GM12878 (cell line): ENCODE measurements around the gene PPM1D. TPM values are rescaled to one million over a fixed set of nuclear protein-coding genes. Genes with fewer than 3 reads are reported as not detected.
A peak's percentile ranks its signal among the peaks of the same experiment; 100 is the strongest.

ENCODE experiments used
- ATAC-seq: fragments of 200-7000 bp; cut with Tn5 transposase; 3 replicates; pipeline ENCODE4 v1.9.1; 2020; ENCODE audit warnings: mild to moderate bottlenecking, moderate library complexity
- BruUV-seq: library from RNA; stranded (reverse); fragments of 400-500 nt; replicated peaks from 2 replicates; lab custom pipeline; 2021; lab: Mats Ljungman, UMichigan
- CTCF ChIA-PET: fragments of 300-600 bp; sonication (Branson Sonifier 250); formaldehyde crosslinking; extraction: SDS; loops from one replicate; lab custom pipeline; 2021; ENCODE audit warnings: inconsistent platforms; lab: Yijun Ruan, JAX
- POLR2A ChIA-PET: fragments of 350-600 bp; formaldehyde crosslinking; extraction: SDS; loops from one replicate; lab custom pipeline; 2021; ENCODE audit warnings: inconsistent platforms; lab: Charles Lee
- RAD21 ChIA-PET: fragments of 300-600 bp; sonication (Branson Sonifier 250); formaldehyde crosslinking; loops from one replicate; lab custom pipeline; 2023; ENCODE audit warnings: antibody characterized with exemption; ENCODE audit not compliant: unreplicated experiment; lab: Charles Lee
- SMC1A ChIA-PET: fragments of 300-600 bp; sonication (Branson Sonifier 250); formaldehyde crosslinking; loops from one replicate; lab custom pipeline; 2023; ENCODE audit not compliant: unreplicated experiment, uncharacterized antibody; lab: Charles Lee
- DNase-seq: peaks from one replicate; pipeline ENCODE4 v3.0.0-alpha.2; 2011; ENCODE audit warnings: low read depth, low spot score
- FAIRE-seq: peaks from 3 replicates; lab custom pipeline; 2011; peaks lifted over from hg19 to GRCh38; lab: Jason Lieb, UNC
- H2AFZ ChIP-seq: 2 replicates; pipeline ENCODE4 v1.6.0; 2011; ENCODE audit warnings: low read depth, low read length, control low read depth; ENCODE audit not compliant: control insufficient read depth
- H3K27ac ChIP-seq: 2 replicates; pipeline ENCODE4 v1.5.1; 2011; ENCODE audit warnings: control low read depth; ENCODE audit not compliant: control insufficient read depth, insufficient read depth
- H3K27me3 ChIP-seq, 2 experiments: replicated peaks in 1 of 2; 2 replicates each; pipeline versions ENCODE4 v1.6.0 to v1.6.1; 2011; ENCODE audit warnings: low read length in 1 of 2; ENCODE audit not compliant: control insufficient read depth in 2 of 2, insufficient read depth in 2 of 2
- H3K36me3 ChIP-seq, 2 experiments: 2 replicates each; pipeline ENCODE4 v1.5.1; 2011; ENCODE audit warnings: low read length in 1 of 2; ENCODE audit not compliant: control insufficient read depth in 2 of 2, insufficient read depth in 2 of 2
- H3K4me1 ChIP-seq: 2 replicates; pipeline ENCODE4 v1.6.1; 2011; ENCODE audit warnings: mild to moderate bottlenecking, low read length, moderate library complexity, mixed read lengths; ENCODE audit not compliant: control insufficient read depth, insufficient read depth
- H3K4me2 ChIP-seq: 2 replicates; pipeline ENCODE4 v1.6.0; 2011; ENCODE audit warnings: control low read depth; ENCODE audit not compliant: control insufficient read depth, insufficient read depth
- H3K4me3 ChIP-seq: fragments of 200-600 bp; sonication (generic); 2 replicates; pipeline ENCODE4 v1.5.1; 2016
- H3K79me2 ChIP-seq: 2 replicates; pipeline ENCODE4 v1.6.0; 2011; ENCODE audit warnings: low read length; ENCODE audit not compliant: control insufficient read depth, insufficient read depth
- H3K9ac ChIP-seq: 2 replicates; pipeline ENCODE4 v1.8.0; 2011; ENCODE audit warnings: low read length, control low read depth, mixed read lengths; ENCODE audit not compliant: control insufficient read depth, insufficient read depth
- H3K9me3 ChIP-seq: replicated peaks from 3 replicates; pipeline ENCODE4 v1.5.1; 2011; ENCODE audit warnings: mild to moderate bottlenecking, low read length; ENCODE audit not compliant: control insufficient read depth, insufficient read depth
- H4K20me1 ChIP-seq: 2 replicates; pipeline ENCODE4 v1.6.0; 2011; ENCODE audit not compliant: control insufficient read depth, insufficient read depth
- ATF3 ChIP-seq: IDR thresholded peaks from 2 replicates; pipeline ENCODE4 v1.6.1; 2011; ENCODE audit warnings: low read depth, mild to moderate bottlenecking, low read length, moderate library complexity, borderline replicate concordance; ENCODE audit errors: extremely low read depth
- CREM ChIP-seq: IDR thresholded peaks from 2 replicates; pipeline ENCODE4 v1.6.1; 2014; ENCODE audit warnings: antibody characterized with exemption, low read depth
- E4F1 ChIP-seq: fragments of 450-650 bp; IDR thresholded peaks from 2 replicates; pipeline ENCODE4 v1.6.1; 2018; ENCODE audit warnings: borderline replicate concordance, mild to moderate bottlenecking; ENCODE audit not compliant: partially characterized antibody
- EED ChIP-seq: sonication (generic); IDR thresholded peaks from 2 replicates; pipeline ENCODE4 v1.6.1; 2016; ENCODE audit warnings: antibody characterized with exemption, low read depth
- ETV6 ChIP-seq, 2 experiments: fragments of 450-650 bp in 1 of 2; IDR thresholded peaks in 1 of 2; conservative IDR thresholded peaks in 1 of 2; 2 replicates each; pipeline ENCODE4 v1.6.1; 2014; ENCODE audit warnings: antibody characterized with exemption in 1 of 2, borderline replicate concordance in 1 of 2, low read depth in 1 of 2, mild to moderate bottlenecking in 1 of 2, moderate library complexity in 1 of 2
- MYC ChIP-seq: IDR thresholded peaks from 2 replicates; pipeline ENCODE4 v1.6.1; 2011; ENCODE audit warnings: mild to moderate bottlenecking, low read length, moderate library complexity, inconsistent platforms; ENCODE audit not compliant: insufficient read depth, insufficient replicate concordance, insufficient read length, severe bottlenecking
- NFXL1 ChIP-seq: fragments of 450-650 bp; IDR thresholded peaks from 2 replicates; pipeline ENCODE4 v1.6.1; 2017; ENCODE audit warnings: antibody characterized with exemption, mild to moderate bottlenecking, borderline replicate concordance
- RAD51 ChIP-seq: fragments of 450-650 bp; IDR thresholded peaks from 2 replicates; pipeline ENCODE4 v1.6.1; 2016; ENCODE audit warnings: moderate library complexity, mild to moderate bottlenecking, inconsistent platforms
- SMC3 ChIP-seq: IDR thresholded peaks from 2 replicates; pipeline ENCODE4 v1.6.1; 2011; ENCODE audit warnings: low read length, improper control_type of control experiment, borderline replicate concordance
- TCF3 ChIP-seq: IDR thresholded peaks from 2 replicates; pipeline ENCODE4 v1.6.1; 2012; ENCODE audit warnings: low read depth, mild to moderate bottlenecking, low read length, borderline replicate concordance; ENCODE audit not compliant: insufficient read depth
- YY1 ChIP-seq: IDR thresholded peaks from 2 replicates; pipeline ENCODE4 v1.6.1; 2011; ENCODE audit warnings: low read depth, mild to moderate bottlenecking, low read length
- ZNF207 ChIP-seq: fragments of 450-650 bp; IDR thresholded peaks from 2 replicates; pipeline ENCODE4 v1.6.1; 2014; ENCODE audit warnings: antibody characterized with exemption, mild to moderate bottlenecking, borderline replicate concordance
- WGBS: methylation state at CpG from one replicate; pipeline ENCODE4 v1.1.6; 2016; ENCODE audit warnings: low lambda C conversion rate; ENCODE audit not compliant: insufficient replicate concordance, insufficient coverage; ENCODE audit errors: missing lambda C conversion rate; 5-methylcytosine and 5-hydroxymethylcytosine counted together
- in situ Hi-C: fragments of 300-500 bp; cut with MboI; formaldehyde crosslinking; loops from 9 replicates; pipeline ENCODE4 v1.14.3; 2018; ENCODE audit warnings: mixed read lengths
- intact Hi-C: fragments of 100-400 bp; cut with micrococcal nuclease; formaldehyde crosslinking; loops from one replicate; pipeline ENCODE4 v1.14.2; 2022; ENCODE audit not compliant: unreplicated experiment
- polyA plus RNA-seq, 11 experiments: library from polyadenylated mRNA; depleted of rRNA in 4 of 11; unstranded in 6 of 11; stranded (reverse) in 5 of 11; fragments of >200 nt; fragmentation: Nextera tagmentation in 4 of 11; fragmentation: Illumina TruSeq in 1 of 11; extraction: Ambion mirVana in 4 of 11; extraction: Trizol in 1 of 11; gene quantifications; 1 replicate in 1 of 11; 2 replicates in 10 of 11; pipeline versions ENCODE4 v1.2.1 to v1.2.3, GENCODE V29; 2011 to 2016; ENCODE audit warnings: inconsistent platforms in 2 of 11, missing spikeins in 2 of 11, low read depth in 1 of 11
- total RNA-seq, 4 experiments: library from RNA; depleted of rRNA in 3 of 4; stranded (reverse); fragments of >200 nt in 3 of 4; fragmentation: Illumina TruSeq in 1 of 4; extraction: Trizol in 1 of 4; gene quantifications; 2 replicates each; pipeline versions ENCODE4 v1.2.1 to v1.2.3, GENCODE V29; 2013 to 2021

PPM1D gene
- total and polyA plus RNA-seq, 10 of the 15 experiments (the other 5 are each of a cell fraction or from before 2014, with no cell fraction given), result 1.9 to 20.8 (median 10.7) TPM

- Histone ChIP-seq H3K9ac (no peak overlapping the region), H3K79me2 (no peaks in the 10 kb centered on the region), H2AFZ (no peak overlapping the region), H3K4me3 (no peak overlapping the region), H3K27ac (no peak overlapping the region), H4K20me1 (no peaks in the 10 kb centered on the region), H3K4me2 (no peak overlapping the region), H3K4me1 (no peaks in the 10 kb centered on the region), H3K9me3 (no peaks in the 10 kb centered on the region), H3K27me3 (no peaks in the 10 kb centered on the region), H3K36me3 (no peaks in the 10 kb centered on the region)
- in situ Hi-C loops, result no loop called here
- SMC1A ChIA-PET, result no interaction called here
- ATAC-seq, result no peak
- TF ChIP-seq YY1 (no peak), ZNF207 (no peak), NFXL1 (0 out of 2 replicates have a peak, but pooled peaks have one; percentile 25), EED (no peak), ETV6 (conservative IDR thresholded peaks at IDR 0.05 in 1 of 2, IDR thresholded peaks at IDR 0.05 in 1 of 2; ENCODE audit: borderline replicate concordance in 1 of 2, low read depth in 1 of 2) (no peak), CREM (no peak), TCF3 (no peak)
- CTCF ChIA-PET, result no interaction called here
- FAIRE-seq, result no peak
- WGBS, result 52% methylated on average over 3 of the region's 3 CpGs
- POLR2A ChIA-PET, result no interaction called here
- BruUV-seq, result no TSS peak
- RAD21 ChIA-PET, result no interaction called here
- intact Hi-C loops, result no loop called here
- no peak for DNase-seq
These were observed 104.2 kb downstream of the PPM1D start for GRCh38 chr17:60704170-60704569.

GRCh38 chr17:60712675-60713074, 112.7 kb downstream of the PPM1D start:
- Histone ChIP-seq H3K27ac (no peak overlapping the region), H3K9me3 (no peaks in the 10 kb centered on the region), H3K4me3 (no peak overlapping the region), H3K4me2 (no peak overlapping the region), H3K4me1 (no peaks in the 10 kb centered on the region), H4K20me1 (no peaks in the 10 kb centered on the region), H2AFZ (no peak overlapping the region), H3K9ac (no peak overlapping the region), H3K27me3 (no peaks in the 10 kb centered on the region), H3K36me3 (no peaks in the 10 kb centered on the region), H3K79me2 (no peaks in the 10 kb centered on the region)
- BruUV-seq, result no TSS peak
- ChIA-PET SMC1A (no interaction called here), POLR2A (no interaction called here), CTCF (interaction anchor here (0.6 to 1.3 kb wide), 2 partner anchors 8 to 677 kb away, joined by 3 to 10 read pairs; no protein-coding TSS in a partner anchor), RAD21 (no interaction called here)
- no peak for FAIRE-seq
- TF ChIP-seq ZNF207, result no peak
- TF ChIP-seq EED, result no peak
- no peak for TF ChIP-seq ATF3
- no peak for TF ChIP-seq RAD51
- TF ChIP-seq NFXL1, result peak; percentile 24; the same call in 1 of the 2 replicates
- no peak for TF ChIP-seq SMC3
- TF ChIP-seq E4F1, result no peak
- TF ChIP-seq MYC, result no peak
- DNase-seq, result no peak
- intact Hi-C loops (no loop called here), in situ Hi-C loops (no loop called here)
- ATAC-seq, result no peak
- 46% methylated on average over 2 of the region's 2 CpGs for WGBS
